SU-DHL-6 (cell line): ENCODE measurements around the gene USP25.

ENCODE experiments used
- H2AFZ ChIP-seq: fragments of 200-600 bp; sonication (generic); 2 replicates; pipeline ENCODE4 v1.6.1; 2014; ENCODE audit warnings: low read depth, mild to moderate bottlenecking, moderate library complexity, mixed read lengths, antibody characterized with exemption, low read length; ENCODE audit not compliant: severe bottlenecking
- H3F3A ChIP-seq: fragments of 200-600 bp; shearing (Covaris generic); 2 replicates; pipeline ENCODE4 v1.6.0; 2016; ENCODE audit warnings: antibody characterized with exemption, mild to moderate bottlenecking; ENCODE audit not compliant: insufficient read depth
- H3K27ac ChIP-seq: fragments of 200-600 bp; sonication (generic); 2 replicates; pipeline ENCODE4 v1.5.1; 2016; ENCODE audit warnings: low read depth, mild to moderate bottlenecking, low read length, moderate library complexity, mixed read lengths
- H3K27me3 ChIP-seq: fragments of 200-600 bp; sonication (generic), shearing (Covaris generic); 2 replicates; pipeline ENCODE4 v1.6.0; 2014; ENCODE audit warnings: mild to moderate bottlenecking, low read length
- H3K36me3 ChIP-seq: fragments of 200-600 bp; sonication (generic); 2 replicates; pipeline ENCODE4 v1.6.1; 2014; ENCODE audit warnings: mild to moderate bottlenecking, low read length, mixed read lengths
- H3K4me2 ChIP-seq: fragments of 300-600, 200-600 bp; shearing (Covaris generic), sonication (generic); 2 replicates; pipeline ENCODE4 v1.6.0; 2014; ENCODE audit warnings: low read length, low read depth, mild to moderate bottlenecking; ENCODE audit not compliant: poor library complexity, severe bottlenecking
- H3K4me3 ChIP-seq: fragments of 200-600 bp; sonication (generic); 2 replicates; pipeline ENCODE4 v1.5.1; 2014; ENCODE audit warnings: antibody characterized with exemption, low read length, mild to moderate bottlenecking, mixed read lengths; ENCODE audit not compliant: insufficient read depth, poor library complexity, severe bottlenecking
- H3K79me2 ChIP-seq: fragments of 200-600 bp; sonication (generic); 2 replicates; pipeline ENCODE4 v1.6.1; 2014; ENCODE audit warnings: mild to moderate bottlenecking, low read length, moderate library complexity; ENCODE audit not compliant: insufficient read depth
- H3K9ac ChIP-seq: fragments of 200-600 bp; sonication (generic); 2 replicates; pipeline ENCODE4 v1.7.0; 2014; ENCODE audit warnings: mild to moderate bottlenecking, low read length
- H3K9me2 ChIP-seq: fragments of 200-600 bp; sonication (generic); replicated peaks from 2 replicates; pipeline ENCODE4 v1.6.1; 2014; ENCODE audit warnings: low read length; ENCODE audit not compliant: insufficient read depth
- H3K9me3 ChIP-seq: fragments of 200-600 bp; sonication (generic); 2 replicates; pipeline ENCODE4 v1.6.1; 2014; ENCODE audit warnings: low read length, mixed read lengths; ENCODE audit not compliant: insufficient read depth
- H4K20me1 ChIP-seq: fragments of 200-600 bp; sonication (generic); 2 replicates; pipeline ENCODE4 v1.6.1; 2014; ENCODE audit warnings: low read depth, mild to moderate bottlenecking, antibody characterized with exemption, low read length, moderate library complexity, mixed read lengths
- CTCF ChIP-seq: fragments of 200-600 bp; sonication (generic); IDR thresholded peaks from one replicate; pipeline ENCODE4 v1.5.1; 2017; ENCODE audit warnings: antibody characterized with exemption, mild to moderate bottlenecking, low read length, moderate library complexity; ENCODE audit not compliant: insufficient read depth, poor library complexity, severe bottlenecking
- EZH2phosphoT487 ChIP-seq: fragments of 200-600 bp; sonication (generic), shearing (Covaris generic); conservative IDR thresholded peaks from 2 replicates; pipeline ENCODE4 v1.6.1; 2018; ENCODE audit warnings: mild to moderate bottlenecking, antibody characterized with exemption, low read length, moderate library complexity, mixed read lengths

USP25 gene

GRCh38 chr21:15729674-15730483, at the start of gene USP25:
Gene USP25 (plus strand): TSS chr21:15729982. CDS start chr21:15730394, 412 bp downstream.
- Histone ChIP-seq H3K9ac (peak within 1 kb of the TSS; percentile 84), H3K27me3 (no peaks in the 10 kb centered on the region), H3K79me2 (peaks cover 44% of the 10 kb centered on the region), H3K4me2 (peak within 1 kb of the TSS; percentile 89), H3K27ac (peak within 1 kb of the TSS; percentile 50), H3K36me3 (no peaks in the 10 kb centered on the region), H3K4me3 (peak within 1 kb of the TSS; percentile 73), H3F3A (peaks cover 12% of the 10 kb centered on the region), H2AFZ (peak within 1 kb of the TSS; percentile 75), H4K20me1 (0 out of 2 replicates have a peak, but pooled peaks cover 6% of the 10 kb centered on the region), H3K9me2 (no peaks in the 10 kb centered on the region), H3K9me3 (no peaks in the 10 kb centered on the region)
- TF ChIP-seq CTCF: no peak
- TF ChIP-seq EZH2phosphoT487: no peak

- no peaks in the 10 kb centered on the region for H3K9me2 ChIP-seq
- TF ChIP-seq EZH2phosphoT487 (no peak), CTCF (no peak)
- H3F3A ChIP-seq: no peaks in the 10 kb centered on the region
- H3K9ac ChIP-seq: no peak overlapping the region
- no peaks in the 10 kb centered on the region for H3K79me2 ChIP-seq
- no peaks in the 10 kb centered on the region for H3K9me3 ChIP-seq
- H3K27ac ChIP-seq: no peak overlapping the region
- H3K27me3 ChIP-seq: no peaks in the 10 kb centered on the region
- H3K4me2 ChIP-seq: no peak overlapping the region
- no peaks in the 10 kb centered on the region for H3K36me3 ChIP-seq
- peak overlapping the region; percentile 44 for H2AFZ ChIP-seq
- no peaks in the 10 kb centered on the region for H4K20me1 ChIP-seq
- no peak overlapping the region for H3K4me3 ChIP-seq
Measured at GRCh38 chr21:15682186-15682895, 47.4 kb upstream of the USP25 start.

GRCh38 chr21:15682977-15683376, 46.8 kb upstream of the USP25 start:
- H2AFZ ChIP-seq: no peak overlapping the region
- H3K4me3 ChIP-seq: no peak overlapping the region
- H3K9me3 ChIP-seq: no peaks in the 10 kb centered on the region
- H3K27me3 ChIP-seq: no peaks in the 10 kb centered on the region
- no peak overlapping the region for H3K9ac ChIP-seq
- H4K20me1 ChIP-seq: no peaks in the 10 kb centered on the region
- TF ChIP-seq CTCF: no peak
- no peak for TF ChIP-seq EZH2phosphoT487
- no peaks in the 10 kb centered on the region for H3F3A ChIP-seq
- H3K9me2 ChIP-seq: no peaks in the 10 kb centered on the region
- H3K4me2 ChIP-seq: no peak overlapping the region
- H3K27ac ChIP-seq: no peak overlapping the region
- no peaks in the 10 kb centered on the region for H3K36me3 ChIP-seq
- no peaks in the 10 kb centered on the region for H3K79me2 ChIP-seq
